ENCODE measurements around the gene ZC3H12D. TPM values are rescaled to one million over a fixed set of nuclear protein-coding genes. Genes with fewer than 3 reads are reported as not detected.

Gene ZC3H12D
- total RNA-seq, 1 donor = under 0.01 TPM

DNA sequence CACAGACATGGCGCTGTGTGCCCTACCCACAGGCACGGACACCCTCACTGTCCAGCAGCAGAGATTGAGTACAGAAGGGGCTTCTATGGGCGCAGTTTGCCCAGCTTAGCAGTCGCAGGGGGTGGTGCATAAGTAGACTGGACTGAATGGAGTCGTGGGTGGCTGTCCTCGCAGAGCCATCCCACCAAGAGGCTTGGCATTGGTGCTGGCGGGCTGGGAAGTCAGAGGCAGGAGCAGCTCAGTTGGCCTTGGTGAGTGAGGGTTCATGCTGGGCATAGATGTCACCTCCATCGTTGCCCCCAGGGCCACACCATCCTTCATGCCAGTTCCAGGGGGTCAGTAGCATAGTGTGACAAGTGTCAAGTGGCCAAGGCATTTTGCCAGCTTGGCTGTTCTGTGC lies 59.6 kb downstream of the ZC3H12D start:
- H3K4me3 ChIP-seq (ENCODE audit: low read depth, low read length) = no peak overlapping the region
- TF ChIP-seq, protein P1, sequence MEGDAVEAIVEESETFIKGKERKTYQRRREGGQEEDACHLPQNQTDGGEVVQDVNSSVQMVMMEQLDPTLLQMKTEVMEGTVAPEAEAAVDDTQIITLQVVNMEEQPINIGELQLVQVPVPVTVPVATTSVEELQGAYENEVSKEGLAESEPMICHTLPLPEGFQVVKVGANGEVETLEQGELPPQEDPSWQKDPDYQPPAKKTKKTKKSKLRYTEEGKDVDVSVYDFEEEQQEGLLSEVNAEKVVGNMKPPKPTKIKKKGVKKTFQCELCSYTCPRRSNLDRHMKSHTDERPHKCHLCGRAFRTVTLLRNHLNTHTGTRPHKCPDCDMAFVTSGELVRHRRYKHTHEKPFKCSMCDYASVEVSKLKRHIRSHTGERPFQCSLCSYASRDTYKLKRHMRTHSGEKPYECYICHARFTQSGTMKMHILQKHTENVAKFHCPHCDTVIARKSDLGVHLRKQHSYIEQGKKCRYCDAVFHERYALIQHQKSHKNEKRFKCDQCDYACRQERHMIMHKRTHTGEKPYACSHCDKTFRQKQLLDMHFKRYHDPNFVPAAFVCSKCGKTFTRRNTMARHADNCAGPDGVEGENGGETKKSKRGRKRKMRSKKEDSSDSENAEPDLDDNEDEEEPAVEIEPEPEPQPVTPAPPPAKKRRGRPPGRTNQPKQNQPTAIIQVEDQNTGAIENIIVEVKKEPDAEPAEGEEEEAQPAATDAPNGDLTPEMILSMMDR (IDR thresholded peaks at IDR 0.05; ENCODE audit: insufficient read depth, low read depth, low read length) = no peak
- DNase-seq (ENCODE audit: low read depth) = no peak

DNA sequence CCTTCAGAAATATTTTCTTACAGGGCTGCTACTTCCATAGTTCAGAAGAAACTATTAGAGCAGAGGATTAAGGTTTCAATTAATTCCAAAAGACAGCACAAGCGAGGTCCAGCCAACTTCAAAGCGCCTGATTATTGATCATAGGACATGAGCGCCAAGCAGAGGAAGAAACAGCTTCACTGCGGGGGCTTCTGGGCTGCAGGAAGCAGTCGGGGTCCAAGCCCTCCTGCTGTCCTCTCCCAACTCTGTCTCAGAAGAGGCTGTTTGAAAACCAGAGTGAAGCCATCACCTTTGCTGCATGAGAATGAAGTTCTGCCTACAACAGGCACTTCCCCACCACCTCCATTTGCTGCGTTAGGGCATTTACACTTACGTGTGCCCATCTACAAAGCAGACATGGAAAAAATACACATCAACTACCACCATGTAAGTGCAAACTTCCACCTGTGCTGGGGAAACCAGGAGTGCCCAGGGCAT lies 60.8 kb downstream of the ZC3H12D start:
- no peak overlapping the region for H3K4me3 ChIP-seq (ENCODE audit: low read depth, low read length)
- DNase-seq (ENCODE audit: low read depth) = no peak
- TF ChIP-seq, protein P1 (IDR thresholded peaks at IDR 0.05; ENCODE audit: insufficient read depth, low read depth, low read length) = no peak

GRCh38 chr6:149422581-149422980 lies 62.2 kb downstream of the ZC3H12D start:
- TF ChIP-seq, protein P1 (IDR thresholded peaks at IDR 0.05; ENCODE audit: insufficient read depth, low read depth, low read length) = no peak
- no peak overlapping the region for H3K4me3 ChIP-seq (ENCODE audit: low read depth, low read length)

GRCh38 chr6:149421132-149421531 lies 63.7 kb downstream of the ZC3H12D start:
- DNase-seq (ENCODE audit: low read depth) = no peak
- TF ChIP-seq, protein P1 (IDR thresholded peaks at IDR 0.05; ENCODE audit: insufficient read depth, low read depth, low read length) = no peak
- no peak overlapping the region for H3K4me3 ChIP-seq (ENCODE audit: low read depth, low read length)

More at GRCh38 chr6:149422581-149422980, 62.2 kb downstream of the ZC3H12D start:
- DNase-seq (ENCODE audit: low read depth) = no peak

GRCh38 chr6:149419696-149420404 lies 65.0 kb downstream of the ZC3H12D start:
- TF ChIP-seq, protein P1 (IDR thresholded peaks at IDR 0.05; ENCODE audit: insufficient read depth, low read depth, low read length) = no peak
- H3K4me3 ChIP-seq (ENCODE audit: low read depth, low read length) = no peak overlapping the region
- no peak for DNase-seq (ENCODE audit: low read depth)

DNA sequence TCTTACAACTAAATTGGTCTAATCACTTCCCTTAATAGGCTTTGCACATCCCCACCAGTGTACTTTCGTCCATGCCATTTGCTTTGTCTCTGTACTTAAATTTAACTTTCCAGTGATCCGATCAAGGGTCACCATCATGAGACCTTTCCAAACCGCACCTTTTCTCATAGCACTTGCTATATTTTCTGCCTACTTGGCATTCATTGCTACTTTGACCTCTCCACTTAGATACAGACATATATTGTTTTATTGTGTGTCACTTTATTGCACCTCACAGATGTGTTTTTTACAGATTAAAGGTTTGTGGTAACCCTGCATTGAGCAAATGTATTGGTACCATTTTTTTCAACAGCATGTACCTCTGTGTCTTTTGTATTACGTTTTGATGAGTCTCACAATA lies 70.0 kb downstream of the ZC3H12D start:
- TF ChIP-seq, protein P1 (IDR thresholded peaks at IDR 0.05; ENCODE audit: insufficient read depth, low read depth, low read length) = no peak
- H3K4me3 ChIP-seq (ENCODE audit: low read depth, low read length) = no peak overlapping the region
- DNase-seq (ENCODE audit: low read depth) = no peak
